ENCODE measurements around the gene EXOSC7.
A peak's percentile ranks its signal among the peaks of the same experiment; 100 is the strongest.

Gene EXOSC7

DNA sequence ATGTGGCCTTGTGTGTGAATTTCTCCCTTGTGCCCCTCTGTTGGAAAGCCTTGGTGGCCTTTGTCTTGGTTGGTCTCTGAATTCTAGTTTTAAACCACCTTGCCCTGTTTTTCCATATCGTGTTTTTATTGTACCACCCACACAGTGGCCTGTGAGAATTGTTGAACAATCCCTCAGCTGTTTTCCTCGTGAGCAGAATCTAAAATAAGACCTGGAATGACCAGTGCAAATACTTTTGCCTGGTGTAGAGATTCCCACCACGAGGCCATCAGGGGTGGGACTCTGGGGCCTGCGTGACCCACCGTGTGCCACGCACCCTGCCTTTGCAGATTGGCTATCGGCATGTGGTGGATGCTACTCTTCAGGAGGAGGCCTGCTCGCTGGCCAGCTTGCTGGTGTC lies 31.0 kb downstream of the EXOSC7 start:
- Histone ChIP-seq H3K27me3 (ENCODE audit: control insufficient read depth in 3 of 3, insufficient read depth in 3 of 3, low read depth in 1 of 3, low read length in 3 of 3) (no peaks in the 10 kb centered on the region), H3K27ac (replicated peaks; ENCODE audit: low read length) (no peak overlapping the region), H3K4me3 (ENCODE audit: low read length in 2 of 2) (peak overlapping the region in 1 of 2 donors; percentile 52), H3K4me2 (ENCODE audit: insufficient read depth, low read length, poor library complexity, severe bottlenecking) (no peak overlapping the region), H2BK5ac (ENCODE audit: low read length) (no peak overlapping the region), H2BK15ac (ENCODE audit: low read length) (no peak overlapping the region), H2AFZ (ENCODE audit: low read length) (no peak overlapping the region), H3K9me3 (replicated peaks in 1 of 2; ENCODE audit: control insufficient read depth in 2 of 2, insufficient read depth in 1 of 2, low read depth in 1 of 2, low read length in 2 of 2) (peaks cover 12 to 24% of the 10 kb centered on the region in 2 donors), H3K9ac (ENCODE audit: low read depth, low read length, poor library complexity) (no peak overlapping the region), H3K36me3 (replicated peaks in 1 of 2; ENCODE audit: control insufficient read depth in 2 of 2, insufficient read depth in 2 of 2, low read length in 2 of 2) (peaks cover 37 to 80% of the 10 kb centered on the region in 2 donors), H3K18ac (ENCODE audit: low read length) (no peak overlapping the region), H3K79me1 (ENCODE audit: low read depth, low read length) (peaks cover 4% of the 10 kb centered on the region), H2BK120ac (ENCODE audit: low read depth, low read length) (no peak overlapping the region), H2AK5ac (ENCODE audit: low read depth, low read length) (no peak overlapping the region), H3K14ac (ENCODE audit: low read length) (no peak overlapping the region), H4K91ac (ENCODE audit: low read depth, low read length, poor library complexity) (no peak overlapping the region), H2BK12ac (ENCODE audit: low read length) (no peak overlapping the region), H4K8ac (ENCODE audit: low read depth, low read length) (no peak overlapping the region), H3K23ac (ENCODE audit: low read depth, low read length, poor library complexity) (peak overlapping the region; percentile 69), H3K4me1 (ENCODE audit: control insufficient read depth in 2 of 2, insufficient read depth in 1 of 2, low read depth in 1 of 2, low read length in 2 of 2) (no peaks in the 10 kb centered on the region), H3K4ac (ENCODE audit: low read length) (no peak overlapping the region)
- WGBS, 2 donors (ENCODE audit: extremely low coverage in 2 of 2, insufficient read length in 2 of 2, insufficient replicate concordance in 1 of 2): no CpG with 5 or more reads among the region's 8 CpGs
- no peak for DNase-seq (ENCODE audit: low spot score)

DNA sequence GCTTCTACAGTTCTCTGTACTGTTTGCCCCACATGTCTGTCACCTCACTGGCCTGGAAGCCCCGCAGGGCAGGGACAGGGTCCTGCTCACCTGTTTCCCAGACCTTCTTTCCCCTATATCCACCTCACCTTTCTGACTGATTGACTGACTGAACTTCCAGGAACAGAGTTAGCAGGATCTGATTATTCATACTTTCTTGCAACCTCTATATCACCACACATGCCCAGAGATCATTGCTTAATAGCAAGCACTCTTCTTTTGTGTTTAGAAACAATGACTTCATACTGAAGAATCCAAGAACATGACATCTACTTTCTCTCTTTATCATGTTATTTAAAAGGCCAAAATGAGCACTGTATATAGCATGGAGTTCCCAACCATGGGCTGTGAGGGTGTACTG lies 32.1 kb downstream of the EXOSC7 start:
- no peak overlapping the region for H4K8ac ChIP-seq (ENCODE audit: low read depth, low read length)
- H2BK5ac ChIP-seq (ENCODE audit: low read length): no peak overlapping the region
- no peak overlapping the region for H3K4me2 ChIP-seq (ENCODE audit: insufficient read depth, low read length, poor library complexity, severe bottlenecking)
- H3K9me3 ChIP-seq (replicated peaks in 1 of 2; ENCODE audit: control insufficient read depth in 2 of 2, insufficient read depth in 1 of 2, low read depth in 1 of 2, low read length in 2 of 2): peaks cover 12 to 24% of the 10 kb centered on the region in 2 donors
- no peaks in the 10 kb centered on the region for H3K27me3 ChIP-seq (ENCODE audit: control insufficient read depth in 3 of 3, insufficient read depth in 3 of 3, low read depth in 1 of 3, low read length in 3 of 3)
- no peak overlapping the region for H2BK15ac ChIP-seq (ENCODE audit: low read length)
- no peak overlapping the region for H2BK12ac ChIP-seq (ENCODE audit: low read length)
- peaks cover 34 to 80% of the 10 kb centered on the region in 2 donors for H3K36me3 ChIP-seq (replicated peaks in 1 of 2; ENCODE audit: control insufficient read depth in 2 of 2, insufficient read depth in 2 of 2, low read length in 2 of 2)
- H2AFZ ChIP-seq (ENCODE audit: low read length): no peak overlapping the region
- H3K23ac ChIP-seq (ENCODE audit: low read depth, low read length, poor library complexity): no peak overlapping the region
- no peak overlapping the region for H3K18ac ChIP-seq (ENCODE audit: low read length)
- no peak overlapping the region for H3K14ac ChIP-seq (ENCODE audit: low read length)
- no peak overlapping the region for H4K91ac ChIP-seq (ENCODE audit: low read depth, low read length, poor library complexity)
- H3K9ac ChIP-seq (ENCODE audit: low read depth, low read length, poor library complexity): no peak overlapping the region
- H3K4ac ChIP-seq (ENCODE audit: low read length): no peak overlapping the region
- no peak overlapping the region for H2BK120ac ChIP-seq (ENCODE audit: low read depth, low read length)
- no peak overlapping the region for H2AK5ac ChIP-seq (ENCODE audit: low read depth, low read length)
- no CpG with 5 or more reads among the region's 1 CpG for WGBS, 2 donors (ENCODE audit: extremely low coverage in 2 of 2, insufficient read length in 2 of 2, insufficient replicate concordance in 1 of 2)
- H3K79me1 ChIP-seq (ENCODE audit: low read depth, low read length): peaks cover 4% of the 10 kb centered on the region
- no peak overlapping the region for H3K27ac ChIP-seq (replicated peaks; ENCODE audit: low read length)
- H3K4me1 ChIP-seq (ENCODE audit: control insufficient read depth in 2 of 2, insufficient read depth in 1 of 2, low read depth in 1 of 2, low read length in 2 of 2): no peaks in the 10 kb centered on the region
- no peak for DNase-seq (ENCODE audit: low spot score)
- H3K4me3 ChIP-seq (ENCODE audit: low read length in 2 of 2): no peak overlapping the region

DNA sequence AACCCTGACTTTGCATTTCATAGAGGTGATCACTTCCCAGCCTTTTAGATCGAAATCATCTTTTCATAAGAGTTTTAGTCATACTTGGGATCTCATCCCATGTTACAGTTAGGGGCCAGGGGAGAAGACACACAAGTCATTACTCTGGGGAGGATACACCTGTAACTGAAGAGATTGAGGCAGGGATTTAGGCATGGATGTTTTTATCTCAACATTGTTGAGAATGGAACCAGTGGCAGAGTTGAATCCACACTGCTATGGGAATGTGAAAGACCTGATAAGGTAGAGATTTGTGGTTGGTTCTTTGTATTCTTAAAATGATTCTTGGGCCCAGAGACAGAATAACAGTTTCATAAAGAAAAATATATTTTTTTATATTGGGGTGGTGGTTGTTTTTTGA lies 33.8 kb downstream of the EXOSC7 start:
- Histone ChIP-seq H3K23ac (ENCODE audit: low read depth, low read length, poor library complexity) (no peak overlapping the region), H2BK12ac (ENCODE audit: low read length) (no peak overlapping the region), H3K14ac (ENCODE audit: low read length) (no peak overlapping the region), H3K4me2 (ENCODE audit: insufficient read depth, low read length, poor library complexity, severe bottlenecking) (no peak overlapping the region), H3K27me3 (ENCODE audit: control insufficient read depth in 3 of 3, insufficient read depth in 3 of 3, low read depth in 1 of 3, low read length in 3 of 3) (no peaks in the 10 kb centered on the region), H3K4ac (ENCODE audit: low read length) (no peak overlapping the region), H2AFZ (ENCODE audit: low read length) (no peak overlapping the region), H3K36me3 (replicated peaks in 1 of 2; ENCODE audit: control insufficient read depth in 2 of 2, insufficient read depth in 2 of 2, low read length in 2 of 2) (peaks cover 28 to 78% of the 10 kb centered on the region in 2 donors), H3K4me3 (ENCODE audit: low read length in 2 of 2) (no peak overlapping the region), H3K18ac (ENCODE audit: low read length) (no peak overlapping the region), H3K9ac (ENCODE audit: low read depth, low read length, poor library complexity) (no peak overlapping the region), H4K8ac (ENCODE audit: low read depth, low read length) (no peak overlapping the region), H3K4me1 (ENCODE audit: control insufficient read depth in 2 of 2, insufficient read depth in 1 of 2, low read depth in 1 of 2, low read length in 2 of 2) (no peaks in the 10 kb centered on the region), H3K27ac (replicated peaks; ENCODE audit: low read length) (no peak overlapping the region), H2BK120ac (ENCODE audit: low read depth, low read length) (no peak overlapping the region), H2BK5ac (ENCODE audit: low read length) (no peak overlapping the region), H3K9me3 (replicated peaks in 1 of 2; ENCODE audit: control insufficient read depth in 2 of 2, insufficient read depth in 1 of 2, low read depth in 1 of 2, low read length in 2 of 2) (peaks cover 8 to 10% of the 10 kb centered on the region in 2 donors), H2BK15ac (ENCODE audit: low read length) (no peak overlapping the region), H2AK5ac (ENCODE audit: low read depth, low read length) (no peak overlapping the region), H3K79me1 (ENCODE audit: low read depth, low read length) (peaks cover 4% of the 10 kb centered on the region), H4K91ac (ENCODE audit: low read depth, low read length, poor library complexity) (no peak overlapping the region)
- no peak for DNase-seq (ENCODE audit: low spot score)
- WGBS, 2 donors (ENCODE audit: extremely low coverage in 2 of 2, insufficient read length in 2 of 2, insufficient replicate concordance in 1 of 2): no CpG with 5 or more reads among the region's 1 CpG

DNA sequence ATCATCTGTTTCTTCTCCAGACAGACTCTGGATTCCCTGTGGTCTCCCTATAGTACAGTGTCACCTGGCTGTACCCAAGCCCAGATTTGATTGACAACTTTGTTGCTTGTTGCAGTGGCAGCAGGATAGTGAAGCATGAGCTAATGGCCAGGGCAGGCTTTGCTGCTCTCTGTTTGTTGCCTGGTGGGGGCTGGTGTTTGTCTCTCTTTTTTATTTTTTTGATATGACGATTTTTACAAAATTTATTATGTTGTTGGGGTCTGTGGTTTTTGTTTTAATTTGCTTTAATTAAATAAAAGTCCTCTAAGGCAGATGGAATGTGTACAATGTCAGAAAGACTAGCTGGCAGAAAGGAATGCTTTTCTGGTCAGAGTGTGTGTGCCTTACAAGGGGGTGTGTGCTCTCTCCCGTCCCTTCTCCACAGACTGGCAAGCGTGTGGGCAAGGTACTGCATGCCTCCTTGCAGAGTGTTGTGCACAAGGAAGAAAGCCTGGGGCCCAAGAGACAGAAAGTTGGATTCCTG lies 34.8 kb downstream of the EXOSC7 start:
- H3K23ac ChIP-seq (ENCODE audit: low read depth, low read length, poor library complexity): no peak overlapping the region
- H3K18ac ChIP-seq (ENCODE audit: low read length): no peak overlapping the region
- H3K27me3 ChIP-seq (ENCODE audit: control insufficient read depth in 3 of 3, insufficient read depth in 3 of 3, low read depth in 1 of 3, low read length in 3 of 3): no peaks in the 10 kb centered on the region
- H3K36me3 ChIP-seq (replicated peaks in 1 of 2; ENCODE audit: control insufficient read depth in 2 of 2, insufficient read depth in 2 of 2, low read length in 2 of 2): peaks cover 24 to 77% of the 10 kb centered on the region in 2 donors
- H3K27ac ChIP-seq (replicated peaks; ENCODE audit: low read length): no peak overlapping the region
- no peak overlapping the region for H3K9ac ChIP-seq (ENCODE audit: low read depth, low read length, poor library complexity)
- no peak overlapping the region for H3K4me2 ChIP-seq (ENCODE audit: insufficient read depth, low read length, poor library complexity, severe bottlenecking)
- H2AK5ac ChIP-seq (ENCODE audit: low read depth, low read length): no peak overlapping the region
- no peak overlapping the region for H2BK15ac ChIP-seq (ENCODE audit: low read length)
- no CpG with 5 or more reads among the region's 3 CpGs for WGBS, 2 donors (ENCODE audit: extremely low coverage in 2 of 2, insufficient read length in 2 of 2, insufficient replicate concordance in 1 of 2)
- no peak overlapping the region for H4K8ac ChIP-seq (ENCODE audit: low read depth, low read length)
- no peak overlapping the region for H4K91ac ChIP-seq (ENCODE audit: low read depth, low read length, poor library complexity)
- H3K79me1 ChIP-seq (ENCODE audit: low read depth, low read length): peaks cover 4% of the 10 kb centered on the region
- H3K4ac ChIP-seq (ENCODE audit: low read length): no peak overlapping the region
- H2BK12ac ChIP-seq (ENCODE audit: low read length): no peak overlapping the region
- H3K14ac ChIP-seq (ENCODE audit: low read length): no peak overlapping the region
- H3K4me3 ChIP-seq (ENCODE audit: low read length in 2 of 2): no peak overlapping the region
- H3K9me3 ChIP-seq (replicated peaks in 1 of 2; ENCODE audit: control insufficient read depth in 2 of 2, insufficient read depth in 1 of 2, low read depth in 1 of 2, low read length in 2 of 2): peaks cover 0 to 2% of the 10 kb centered on the region in 2 donors
- H2AFZ ChIP-seq (ENCODE audit: low read length): no peak overlapping the region
- H3K4me1 ChIP-seq (ENCODE audit: control insufficient read depth in 2 of 2, insufficient read depth in 1 of 2, low read depth in 1 of 2, low read length in 2 of 2): no peaks in the 10 kb centered on the region
- no peak for DNase-seq (ENCODE audit: low spot score)
- H2BK5ac ChIP-seq (ENCODE audit: low read length): no peak overlapping the region
- no peak overlapping the region for H2BK120ac ChIP-seq (ENCODE audit: low read depth, low read length)
